Smooth muscle cell (in vitro differentiated cells): ENCODE results near the gene SEC14L2. TPM values are rescaled to one million over a fixed set of nuclear protein-coding genes. Genes with fewer than 3 reads are reported as not detected.

Experiments used
- DNase-seq: peaks from one replicate; lab custom pipeline; 2025; ENCODE audit not compliant: unreplicated experiment; lab: John Stamatoyannopoulos, UW
- H2AFZ ChIP-seq: fragments of 200-600 bp; sonication (generic); 2 replicates; pipeline ENCODE4 v1.6.0; 2016; ENCODE audit warnings: antibody characterized with exemption, low read depth, mild to moderate bottlenecking
- H3F3A ChIP-seq: fragments of 200-600 bp; sonication (generic); 2 replicates; pipeline ENCODE4 v1.6.0; 2017; ENCODE audit warnings: antibody characterized with exemption, low read depth
- H3K27ac ChIP-seq: fragments of 200-600 bp; sonication (generic); 2 replicates; pipeline ENCODE4 v1.5.1; 2016; ENCODE audit warnings: low read depth, mild to moderate bottlenecking
- H3K27me3 ChIP-seq: fragments of 200-600 bp; sonication (generic); 2 replicates; pipeline ENCODE4 v1.6.1; 2016; ENCODE audit warnings: low read depth, mild to moderate bottlenecking
- H3K36me3 ChIP-seq: fragments of 200-600 bp; sonication (generic); 2 replicates; pipeline ENCODE4 v1.5.1; 2016; ENCODE audit warnings: low read depth
- H3K4me1 ChIP-seq: fragments of 200-600 bp; sonication (generic); 2 replicates; pipeline ENCODE4 v1.5.1; 2016; ENCODE audit warnings: low read depth
- H3K4me2 ChIP-seq: fragments of 200-600 bp; sonication (generic); 2 replicates; pipeline ENCODE4 v1.6.0; 2016; ENCODE audit warnings: mild to moderate bottlenecking
- H3K4me3 ChIP-seq: fragments of 200-600 bp; sonication (generic); 2 replicates; pipeline ENCODE4 v1.5.1; 2016; ENCODE audit warnings: mild to moderate bottlenecking
- H3K79me2 ChIP-seq: fragments of 200-600 bp; sonication (generic); 2 replicates; pipeline ENCODE4 v1.6.0; 2016; ENCODE audit warnings: low read depth, mild to moderate bottlenecking
- H3K9ac ChIP-seq: fragments of 200-600 bp; sonication (generic); 2 replicates; pipeline ENCODE4 v1.6.0; 2016; ENCODE audit warnings: low read depth
- H3K9me3 ChIP-seq: fragments of 200-600 bp; sonication (generic); replicated peaks from 2 replicates; pipeline ENCODE4 v1.5.1; 2016; ENCODE audit warnings: low read depth
- H4K20me1 ChIP-seq: fragments of 200-600 bp; sonication (generic); 2 replicates; pipeline ENCODE4 v1.6.0; 2016; ENCODE audit warnings: low read depth
- CTCF ChIP-seq: fragments of 200-600 bp; sonication (generic); IDR thresholded peaks from 2 replicates; pipeline ENCODE4 v1.5.1; 2017; ENCODE audit warnings: borderline replicate concordance, mild to moderate bottlenecking, antibody characterized with exemption; ENCODE audit not compliant: insufficient read depth, poor library complexity, severe bottlenecking
- WGBS: methylation state at CpG from one replicate; pipeline ENCODE4 v1.1.7; 2016; ENCODE audit warnings: low lambda C conversion rate; 5-methylcytosine and 5-hydroxymethylcytosine counted together
- polyA plus RNA-seq: library from polyadenylated mRNA; unstranded; fragments of >200 nt; fragmentation: Nextera tagmentation; extraction: Ambion mirVana; gene quantifications from 2 replicates; pipeline ENCODE4 v1.2.1, GENCODE V29; 2016
- total RNA-seq: library from RNA; depleted of rRNA; stranded (reverse); fragments of >200 nt; gene quantifications from 2 replicates; pipeline ENCODE4 v1.2.3, GENCODE V29; 2014

Gene SEC14L2
- total and polyA plus RNA-seq, 2 experiments from 2014 or later = 8.2 to 15.1 TPM

- 94% methylated on average over 9 of the region's 9 CpGs for WGBS
Measured at GRCh38 chr22:30368420-30368819, 28.4 kb upstream of the SEC14L2 start.

GRCh38 chr22:30370641-30371230 lies 26.1 kb upstream of the SEC14L2 start:
- DNase-seq = no peak
- no peaks in the 10 kb centered on the region for H3F3A ChIP-seq
- H3K4me1 ChIP-seq = no peaks in the 10 kb centered on the region
- WGBS = 88% methylated on average over 19 of the region's 19 CpGs
- H3K27ac ChIP-seq = no peak overlapping the region
- H3K4me2 ChIP-seq = no peak overlapping the region
- H4K20me1 ChIP-seq = peaks cover 4% of the 10 kb centered on the region
- H3K36me3 ChIP-seq = no peaks in the 10 kb centered on the region
- no peak overlapping the region for H3K9ac ChIP-seq
- no peaks in the 10 kb centered on the region for H3K79me2 ChIP-seq
- TF ChIP-seq CTCF = no peak
- no peaks in the 10 kb centered on the region for H3K27me3 ChIP-seq
- no peak overlapping the region for H2AFZ ChIP-seq
- no peak overlapping the region for H3K4me3 ChIP-seq
- no peaks in the 10 kb centered on the region for H3K9me3 ChIP-seq

More at GRCh38 chr22:30368420-30368819, 28.4 kb upstream of the SEC14L2 start:
- H3K4me1 ChIP-seq = no peaks in the 10 kb centered on the region
- H3K27me3 ChIP-seq = no peaks in the 10 kb centered on the region
- no peaks in the 10 kb centered on the region for H3K79me2 ChIP-seq
- no peaks in the 10 kb centered on the region for H3K9me3 ChIP-seq
- no peak for DNase-seq
- no peak overlapping the region for H2AFZ ChIP-seq
- no peaks in the 10 kb centered on the region for H4K20me1 ChIP-seq
- TF ChIP-seq CTCF = no peak
- H3K36me3 ChIP-seq = no peaks in the 10 kb centered on the region
- H3K27ac ChIP-seq = no peak overlapping the region
- no peaks in the 10 kb centered on the region for H3F3A ChIP-seq
- H3K4me3 ChIP-seq = no peak overlapping the region
- no peak overlapping the region for H3K9ac ChIP-seq
- no peak overlapping the region for H3K4me2 ChIP-seq

GRCh38 chr22:30371321-30371720 lies 25.5 kb upstream of the SEC14L2 start:
- over 99% methylated on average over 9 of the region's 9 CpGs for WGBS
- peaks cover 4% of the 10 kb centered on the region for H4K20me1 ChIP-seq
- H3K4me1 ChIP-seq = no peaks in the 10 kb centered on the region
- no peak overlapping the region for H3K4me3 ChIP-seq
- no peak overlapping the region for H2AFZ ChIP-seq
- DNase-seq = no peak
- no peaks in the 10 kb centered on the region for H3K36me3 ChIP-seq
- H3K9ac ChIP-seq = no peak overlapping the region
- H3K27ac ChIP-seq = no peak overlapping the region
- no peaks in the 10 kb centered on the region for H3K79me2 ChIP-seq
- no peaks in the 10 kb centered on the region for H3K9me3 ChIP-seq
- H3K4me2 ChIP-seq = no peak overlapping the region
- no peaks in the 10 kb centered on the region for H3K27me3 ChIP-seq
- no peak for TF ChIP-seq CTCF
- H3F3A ChIP-seq = no peaks in the 10 kb centered on the region

- Histone ChIP-seq H3K27ac (no peak overlapping the region), H3K9ac (no peak overlapping the region), H4K20me1 (peaks cover 4% of the 10 kb centered on the region), H3F3A (no peaks in the 10 kb centered on the region), H3K27me3 (no peaks in the 10 kb centered on the region), H2AFZ (no peak overlapping the region), H3K4me3 (no peak overlapping the region), H3K4me2 (no peak overlapping the region), H3K79me2 (no peaks in the 10 kb centered on the region), H3K4me1 (no peaks in the 10 kb centered on the region), H3K9me3 (no peaks in the 10 kb centered on the region), H3K36me3 (no peaks in the 10 kb centered on the region)
- no peak for DNase-seq
- 93% methylated on average over 13 of the region's 13 CpGs for WGBS
- no peak for TF ChIP-seq CTCF
Measured at GRCh38 chr22:30371981-30372380, 24.8 kb upstream of the SEC14L2 start.
